HUES6 (cell line): Measurements from ENCODE around the gene CAV1.

Experiments used
- H3K27ac ChIP-seq: 2 replicates; pipeline ENCODE4 v1.7.0; 2013; ENCODE audit warnings: low read depth, mild to moderate bottlenecking, low read length, inconsistent platforms
- H3K27me3 ChIP-seq: 2 replicates; pipeline ENCODE4 v1.6.1; 2013; ENCODE audit warnings: low read length; ENCODE audit not compliant: control insufficient read depth, insufficient read depth
- H3K36me3 ChIP-seq: 2 replicates; pipeline ENCODE4 v1.6.1; 2013; ENCODE audit warnings: low read length; ENCODE audit not compliant: control insufficient read depth, insufficient read depth
- H3K4me1 ChIP-seq: 2 replicates; pipeline ENCODE4 v1.6.1; 2013; ENCODE audit warnings: low read length; ENCODE audit not compliant: control insufficient read depth, insufficient read depth
- H3K4me3 ChIP-seq: 2 replicates; pipeline ENCODE4 v1.5.1; 2013; ENCODE audit warnings: low read depth, low read length
- H3K9ac ChIP-seq: one replicate; pipeline ENCODE4 v1.6.1; 2013; ENCODE audit warnings: mild to moderate bottlenecking, low read length
- H3K9me3 ChIP-seq: 2 replicates; pipeline ENCODE4 v1.6.1; 2013; ENCODE audit warnings: low read depth, low read length; ENCODE audit not compliant: control insufficient read depth, insufficient read depth

Gene CAV1

DNA sequence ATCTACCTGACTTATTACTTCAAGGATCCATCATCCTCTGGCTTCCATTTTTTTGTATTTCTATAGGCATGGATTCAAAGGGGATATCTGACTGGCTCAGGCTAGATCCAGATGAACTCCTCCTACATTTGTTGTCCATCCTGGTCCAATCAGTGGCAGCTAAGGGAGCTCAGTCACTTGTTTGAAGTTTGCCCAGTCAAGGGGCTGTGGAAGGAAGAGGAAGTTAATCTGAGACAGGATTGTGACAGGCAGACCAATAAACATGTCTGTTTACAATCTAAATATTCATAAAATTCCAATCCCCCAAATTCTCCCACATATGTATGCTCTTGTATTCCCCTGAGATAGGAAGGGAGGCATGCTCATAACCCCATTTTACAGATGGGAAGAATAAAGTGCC lies 48.7 kb downstream of the CAV1 start:
- H3K36me3 ChIP-seq, result no peaks in the 10 kb centered on the region
- no peak overlapping the region for H3K4me3 ChIP-seq
- no peaks in the 10 kb centered on the region for H3K4me1 ChIP-seq
- H3K9ac ChIP-seq, result no peak overlapping the region
- H3K27me3 ChIP-seq, result no peaks in the 10 kb centered on the region
- H3K9me3 ChIP-seq, result no peaks in the 10 kb centered on the region
- no peak overlapping the region for H3K27ac ChIP-seq

DNA sequence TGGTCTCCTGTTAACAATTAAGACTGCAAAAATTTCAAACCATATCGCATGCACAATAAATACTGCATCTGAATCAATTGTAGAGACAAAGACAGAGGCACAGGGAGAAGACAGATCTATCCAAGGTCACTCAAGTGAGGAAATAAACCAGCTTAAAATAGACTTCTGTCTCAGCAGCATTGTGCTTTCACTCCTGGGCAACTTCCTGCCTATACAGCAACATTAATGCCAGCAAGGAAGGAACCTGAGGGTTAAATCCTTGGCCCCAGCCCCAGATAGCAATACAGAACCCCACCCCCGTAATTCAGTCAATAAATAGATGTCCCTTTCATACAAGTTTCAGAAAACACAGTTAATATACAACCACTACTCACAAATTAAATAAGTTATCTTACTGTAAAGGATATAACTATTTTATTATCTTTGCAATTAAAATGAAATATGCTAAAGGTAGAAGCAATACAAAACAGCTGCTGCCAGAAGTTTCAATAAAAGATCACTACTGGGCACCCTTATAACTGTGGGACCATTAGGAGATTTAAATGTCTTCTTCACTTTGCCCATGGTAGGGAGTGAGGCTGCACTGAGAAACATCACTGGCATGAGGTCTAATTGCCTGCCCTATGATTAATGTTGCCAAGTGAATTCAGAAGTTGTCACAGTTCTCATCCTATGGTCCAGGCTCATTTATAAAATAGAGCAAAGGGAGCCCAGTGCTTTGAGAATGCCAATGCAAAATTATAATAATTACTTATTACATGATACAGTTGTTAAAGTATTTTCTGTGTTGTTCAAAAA lies 49.4 kb downstream of the CAV1 start:
- Histone ChIP-seq H3K9ac (no peak overlapping the region), H3K4me3 (no peak overlapping the region), H3K27me3 (no peaks in the 10 kb centered on the region), H3K27ac (no peak overlapping the region), H3K36me3 (no peaks in the 10 kb centered on the region), H3K4me1 (no peaks in the 10 kb centered on the region), H3K9me3 (no peaks in the 10 kb centered on the region)

DNA sequence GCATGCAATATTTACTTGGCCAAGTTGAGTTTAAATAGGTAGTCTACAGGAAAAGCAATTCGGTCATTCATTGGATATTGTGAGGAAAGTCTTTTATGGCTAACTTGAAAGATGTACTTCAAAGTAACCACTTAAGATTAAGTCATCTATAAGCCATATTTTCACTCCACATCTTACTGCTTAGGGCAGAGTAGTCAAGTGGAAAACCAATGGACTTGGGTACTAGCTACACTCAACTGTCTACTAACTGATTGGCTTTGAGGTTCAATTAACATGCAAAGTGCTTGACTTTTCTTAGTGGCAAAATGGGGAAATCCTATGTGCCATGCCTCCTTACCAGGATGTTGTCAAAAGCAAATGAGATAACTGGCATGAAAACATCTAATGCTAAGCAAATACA lies 51.0 kb downstream of the CAV1 start:
- Histone ChIP-seq H3K36me3 (no peaks in the 10 kb centered on the region), H3K4me3 (no peak overlapping the region), H3K27me3 (no peaks in the 10 kb centered on the region), H3K4me1 (no peaks in the 10 kb centered on the region), H3K9me3 (no peaks in the 10 kb centered on the region), H3K9ac (no peak overlapping the region), H3K27ac (no peak overlapping the region)

DNA sequence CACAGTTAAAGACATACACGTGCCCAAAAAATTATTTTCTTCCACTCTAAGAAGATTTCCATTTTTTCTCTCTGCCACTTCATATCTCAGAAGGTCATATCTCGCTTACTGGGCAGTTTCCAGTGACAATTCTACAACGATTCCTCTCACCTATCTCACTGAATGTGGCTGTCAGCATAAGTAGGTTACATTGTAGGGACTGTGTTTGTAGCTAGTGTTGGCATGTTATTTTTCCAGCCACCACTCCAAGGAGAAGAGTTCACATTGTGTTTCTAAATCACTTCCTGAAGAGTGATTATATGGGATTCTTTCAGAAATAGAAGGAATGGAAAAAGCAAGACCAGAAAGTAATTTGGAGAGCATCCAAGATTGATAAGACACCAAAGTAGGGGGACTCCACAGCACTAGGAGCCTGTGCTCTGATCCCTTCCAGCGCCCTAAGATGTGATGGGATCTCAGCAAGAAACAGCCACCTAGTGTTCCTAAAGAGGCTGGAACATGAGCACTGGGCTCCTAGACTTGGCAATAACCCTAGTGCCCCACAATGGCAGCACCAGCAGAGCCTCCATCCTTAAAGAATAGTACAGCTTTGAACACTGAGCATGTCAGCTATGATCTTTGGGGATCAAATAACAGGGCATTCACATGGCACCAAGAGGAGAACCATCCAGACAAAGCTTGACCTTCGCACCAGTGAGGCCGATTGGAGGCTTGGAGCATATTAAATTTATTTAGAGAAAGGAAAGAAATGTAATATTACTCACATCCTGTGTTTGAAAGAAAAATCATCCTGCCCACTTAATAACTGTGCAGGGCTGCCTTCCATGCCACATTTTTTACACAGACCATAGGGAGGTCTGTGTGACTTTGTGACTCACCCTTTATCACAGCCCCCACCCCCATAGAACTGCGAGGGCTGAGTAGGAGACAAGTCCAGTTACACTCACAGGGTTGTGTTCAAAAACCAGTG lies 51.8 kb downstream of the CAV1 start:
- H3K36me3 ChIP-seq, result no peaks in the 10 kb centered on the region
- H3K9me3 ChIP-seq, result no peaks in the 10 kb centered on the region
- H3K4me3 ChIP-seq, result no peak overlapping the region
- no peaks in the 10 kb centered on the region for H3K4me1 ChIP-seq
- no peak overlapping the region for H3K9ac ChIP-seq
- H3K27ac ChIP-seq, result no peak overlapping the region
- no peaks in the 10 kb centered on the region for H3K27me3 ChIP-seq

DNA sequence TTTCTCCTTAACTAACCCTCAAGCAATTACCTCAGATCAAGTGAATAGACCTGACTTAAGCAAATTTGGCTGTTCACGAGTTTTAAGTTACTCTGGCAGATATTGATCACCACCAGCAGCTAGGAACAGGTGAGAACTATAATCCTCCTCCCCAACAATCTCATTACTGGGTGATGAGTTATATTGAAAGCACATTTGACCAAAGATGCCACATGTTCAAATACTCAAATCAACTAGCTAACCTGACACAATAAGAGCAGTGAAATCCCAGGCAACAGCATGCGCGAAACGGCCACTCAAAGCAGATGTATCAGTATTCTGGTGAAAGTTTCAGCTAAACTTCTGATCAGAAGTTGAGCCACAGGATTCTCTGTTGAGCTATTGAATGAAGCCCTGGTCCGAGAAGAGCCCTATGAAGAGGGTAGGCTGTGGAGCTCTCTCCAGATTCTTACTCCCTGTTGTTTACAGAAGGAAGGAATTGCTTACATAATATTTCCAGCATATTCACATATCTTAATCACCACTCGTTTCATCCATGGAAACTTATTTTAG lies 52.6 kb downstream of the CAV1 start:
- no peak overlapping the region for H3K4me3 ChIP-seq
- no peak overlapping the region for H3K27ac ChIP-seq

DNA sequence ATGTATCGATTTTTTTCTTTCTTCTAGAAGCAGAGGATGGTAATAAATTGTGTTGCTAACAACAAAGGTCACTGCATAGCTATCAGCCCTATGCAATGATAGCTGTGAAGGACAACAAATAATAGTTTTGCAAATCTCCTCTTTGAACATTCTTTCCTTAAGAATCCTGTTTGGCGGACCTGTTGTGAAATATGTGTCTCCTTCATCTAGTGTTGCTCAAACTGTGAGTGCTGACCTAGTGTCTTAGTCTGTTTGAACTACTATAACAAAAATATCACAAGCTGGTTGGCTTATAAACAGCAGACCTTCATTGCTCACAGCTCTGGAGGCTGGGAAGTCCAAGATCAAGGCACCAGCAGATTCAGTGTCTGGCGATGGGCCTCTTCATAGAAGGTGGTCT lies 53.7 kb downstream of the CAV1 start:
- no peaks in the 10 kb centered on the region for H3K27me3 ChIP-seq
- H3K27ac ChIP-seq, result no peak overlapping the region
- H3K9ac ChIP-seq, result no peak overlapping the region
- H3K4me3 ChIP-seq, result no peak overlapping the region
- no peaks in the 10 kb centered on the region for H3K36me3 ChIP-seq
- no peaks in the 10 kb centered on the region for H3K9me3 ChIP-seq
- H3K4me1 ChIP-seq, result peaks cover 3% of the 10 kb centered on the region; the same call in 1 of the 2 replicates

More for the DNA sequence above, 52.6 kb downstream of the CAV1 start:
- Histone ChIP-seq H3K9ac (no peak overlapping the region), H3K36me3 (no peaks in the 10 kb centered on the region), H3K4me1 (no peaks in the 10 kb centered on the region; the same call in 1 of the 2 replicates), H3K9me3 (no peaks in the 10 kb centered on the region), H3K27me3 (no peaks in the 10 kb centered on the region)

DNA sequence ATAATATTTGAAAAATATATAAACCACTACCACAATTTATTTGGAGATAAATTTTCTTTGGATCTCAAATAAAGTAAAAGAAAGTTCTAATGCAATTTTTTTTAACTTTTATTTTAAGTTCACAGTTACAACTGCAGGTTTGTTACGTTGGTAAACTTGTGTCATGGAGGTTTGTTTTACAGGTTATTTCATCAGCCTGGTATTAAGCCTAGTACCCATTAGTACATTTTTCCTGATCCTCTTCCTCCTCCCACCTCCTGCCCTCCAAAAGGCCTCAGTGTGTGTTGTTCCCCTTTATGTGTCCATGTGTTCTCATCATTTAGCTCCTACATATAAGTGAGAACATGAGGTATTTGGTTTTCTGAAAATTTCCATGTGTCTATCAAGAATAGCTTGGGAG lies 54.5 kb downstream of the CAV1 start:
- no peaks in the 10 kb centered on the region for H3K27me3 ChIP-seq
- peaks cover 3% of the 10 kb centered on the region; the same call in 1 of the 2 replicates for H3K4me1 ChIP-seq
- H3K27ac ChIP-seq, result no peak overlapping the region
- no peaks in the 10 kb centered on the region for H3K36me3 ChIP-seq
- H3K9ac ChIP-seq, result no peak overlapping the region
- H3K9me3 ChIP-seq, result no peaks in the 10 kb centered on the region
- no peak overlapping the region for H3K4me3 ChIP-seq

DNA sequence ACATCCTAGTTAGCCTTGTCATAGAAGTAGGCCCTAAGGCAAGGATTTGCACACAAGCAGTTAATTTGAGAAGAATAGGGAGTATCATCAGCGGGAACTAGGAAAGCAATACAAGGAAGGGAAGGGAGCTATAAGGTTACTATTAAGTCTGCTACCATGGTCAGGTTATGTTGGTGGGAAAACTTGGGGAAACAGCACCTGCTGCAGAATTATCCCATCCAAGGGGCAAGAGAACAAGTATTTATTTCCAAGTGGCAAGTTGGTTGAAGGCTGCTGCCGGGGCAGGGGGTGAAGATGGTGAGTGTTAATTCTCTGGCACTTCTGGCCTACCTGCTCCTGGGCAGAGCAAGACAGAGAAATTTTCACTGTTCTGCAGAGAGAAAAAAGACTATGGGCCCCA lies 55.0 kb downstream of the CAV1 start:
- H3K27ac ChIP-seq, result no peak overlapping the region
- H3K9ac ChIP-seq, result no peak overlapping the region
- peaks cover 3% of the 10 kb centered on the region; the same call in 1 of the 2 replicates for H3K4me1 ChIP-seq

DNA sequence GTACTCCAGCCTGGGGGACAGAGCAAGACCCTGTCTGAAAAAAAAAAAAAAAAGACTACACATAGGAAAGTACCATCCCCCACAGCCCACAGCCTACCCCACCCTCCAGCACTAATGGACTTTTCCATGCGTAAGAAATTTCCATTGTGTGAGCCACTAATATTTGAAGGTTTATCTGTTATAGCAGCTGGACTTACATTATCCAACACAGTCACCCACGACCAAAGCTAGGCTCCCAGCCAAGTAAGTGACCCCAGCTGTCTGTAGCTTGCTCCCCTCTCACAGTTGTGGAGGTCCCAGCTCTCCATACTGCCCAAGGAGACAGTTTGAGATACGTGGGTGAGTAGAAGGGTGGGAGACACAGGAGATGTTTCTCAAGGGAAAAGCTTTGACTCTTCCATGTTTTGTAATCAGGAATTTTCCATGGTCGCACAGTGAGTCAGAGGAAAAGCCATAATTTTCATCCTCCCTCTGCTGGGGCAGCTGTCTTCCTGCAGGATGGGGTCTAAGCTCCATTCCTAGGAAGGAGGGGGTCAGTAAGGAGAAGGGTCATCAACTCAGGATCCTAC lies 57.4 kb downstream of the CAV1 start:
- no peaks in the 10 kb centered on the region for H3K36me3 ChIP-seq
- no peak overlapping the region for H3K4me3 ChIP-seq
- no peaks in the 10 kb centered on the region for H3K27me3 ChIP-seq
- no peak overlapping the region for H3K27ac ChIP-seq
- H3K9ac ChIP-seq, result no peak overlapping the region
- H3K9me3 ChIP-seq, result no peaks in the 10 kb centered on the region
- peaks cover 3% of the 10 kb centered on the region; the same call in 1 of the 2 replicates for H3K4me1 ChIP-seq

More for the DNA sequence above, 55.0 kb downstream of the CAV1 start:
- no peaks in the 10 kb centered on the region for H3K27me3 ChIP-seq
- H3K4me3 ChIP-seq, result no peak overlapping the region
- H3K9me3 ChIP-seq, result no peaks in the 10 kb centered on the region
- H3K36me3 ChIP-seq, result no peaks in the 10 kb centered on the region

DNA sequence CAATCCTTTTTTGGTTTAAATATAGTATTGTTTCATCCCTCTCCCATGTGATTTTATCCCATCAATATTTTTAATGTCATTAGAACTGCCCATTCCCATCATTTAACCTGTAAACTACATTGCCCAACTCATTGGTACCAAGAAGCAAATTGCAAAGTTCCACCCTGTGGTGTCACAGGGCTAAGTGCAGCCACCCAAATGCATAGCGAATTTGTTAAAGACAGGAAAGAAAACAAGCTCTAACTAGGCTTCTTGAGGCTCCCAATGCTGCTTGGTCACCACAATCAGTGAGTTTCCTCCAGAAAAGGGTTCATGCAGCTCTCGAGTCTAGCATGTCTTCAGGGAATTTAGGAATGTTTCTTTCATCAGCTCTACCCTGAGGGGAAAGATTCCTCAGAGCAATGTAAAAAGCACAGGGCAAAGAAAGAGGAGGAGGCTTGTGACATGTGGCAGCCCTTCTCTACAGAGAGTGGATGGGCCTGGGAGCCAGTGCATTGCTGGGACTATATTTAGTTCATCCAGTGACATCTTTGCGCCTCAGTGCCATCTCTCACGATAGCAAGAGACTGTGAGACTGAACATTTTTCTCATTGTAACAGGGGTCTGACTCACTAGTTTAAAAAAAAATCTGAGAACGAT lies 58.1 kb downstream of the CAV1 start:
- no peaks in the 10 kb centered on the region for H3K27me3 ChIP-seq
- H3K9me3 ChIP-seq, result no peaks in the 10 kb centered on the region
- no peaks in the 10 kb centered on the region for H3K36me3 ChIP-seq
- H3K4me3 ChIP-seq, result no peak overlapping the region
- H3K27ac ChIP-seq, result no peak overlapping the region
- H3K9ac ChIP-seq, result no peak overlapping the region
- H3K4me1 ChIP-seq, result peaks cover 3% of the 10 kb centered on the region; the same call in 1 of the 2 replicates
